SK-N-SH treated with all-trans-retinoic acid at 6 μM for 48 hours (cell line): ENCODE data around the gene SMOC2.

Experiments
- BACH2 ChIP-seq: fragments of 250-450 bp; sonication (Bioruptor Pico); IDR thresholded peaks from 2 replicates; pipeline ENCODE4 v1.9.0; 2021; ENCODE audit warnings: mild to moderate bottlenecking, borderline replicate concordance
- CSDC2 ChIP-seq: fragments of 250-450 bp; sonication (Bioruptor Pico); IDR thresholded peaks from 2 replicates; pipeline ENCODE4 v1.5.0; 2020; ENCODE audit warnings: mild to moderate bottlenecking, moderate library complexity
- PATZ1 ChIP-seq: fragments of 250-450 bp; sonication (Bioruptor Pico); IDR thresholded peaks from 2 replicates; pipeline ENCODE4 v1.8.0; 2020; ENCODE audit warnings: mild to moderate bottlenecking, moderate library complexity, borderline replicate concordance
- PPARA ChIP-seq: fragments of 250-450 bp; sonication (Bioruptor Pico); IDR thresholded peaks from 2 replicates; pipeline ENCODE4 v1.5.0; 2020; ENCODE audit warnings: mild to moderate bottlenecking, borderline replicate concordance
- RARB ChIP-seq: fragments of 250-450 bp; sonication (Bioruptor Pico); IDR thresholded peaks from 2 replicates; pipeline ENCODE4 v1.8.0; 2021; ENCODE audit warnings: mild to moderate bottlenecking, moderate library complexity
- ZC3H10 ChIP-seq: fragments of 250-450 bp; sonication (Bioruptor Pico); IDR thresholded peaks from 2 replicates; pipeline ENCODE4 v1.5.1; 2021; ENCODE audit warnings: mild to moderate bottlenecking, moderate library complexity

GRCh38 chr6:168504366-168504765 is 63.4 kb downstream of the SMOC2 start:
- TF ChIP-seq CSDC2 (CRISPR knock-in tag) (no peak), PPARA (no peak), PATZ1 (CRISPR knock-in tag) (no peak), RARB (CRISPR knock-in tag) (no peak), BACH2 (CRISPR knock-in tag) (no peak), ZC3H10 (CRISPR knock-in tag) (no peak)
